Activated gamma-delta T cell treated with Interleukin-2 at 50 U/mL for 16 hours (primary cell): ENCODE measurements around the gene PDE11A.

ENCODE experiments used
- DNase-seq: peaks from one replicate; pipeline ENCODE4 v3.0.0-alpha.2; 2020

The PDE11A gene

DNA sequence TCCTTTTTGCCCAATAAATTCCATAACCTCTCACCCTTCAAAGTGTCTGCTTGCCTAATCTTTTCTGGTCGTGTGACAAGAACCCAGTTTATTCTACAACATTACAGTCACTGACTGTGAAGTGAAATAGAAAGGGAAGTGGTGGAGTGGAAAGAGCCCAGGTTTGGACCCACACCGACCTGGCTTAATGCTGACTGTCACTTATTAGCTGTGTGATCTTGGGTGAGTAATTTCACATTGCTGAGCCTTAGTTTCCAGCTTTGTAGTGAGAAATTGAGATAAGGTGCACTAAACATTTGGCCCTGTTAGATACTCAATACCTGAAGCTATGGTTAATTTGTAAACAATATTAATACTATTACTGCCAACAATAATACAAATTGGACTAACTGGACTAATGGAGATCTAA is 388.9 kb downstream of the PDE11A start:
- DNase-seq = no peak

DNA sequence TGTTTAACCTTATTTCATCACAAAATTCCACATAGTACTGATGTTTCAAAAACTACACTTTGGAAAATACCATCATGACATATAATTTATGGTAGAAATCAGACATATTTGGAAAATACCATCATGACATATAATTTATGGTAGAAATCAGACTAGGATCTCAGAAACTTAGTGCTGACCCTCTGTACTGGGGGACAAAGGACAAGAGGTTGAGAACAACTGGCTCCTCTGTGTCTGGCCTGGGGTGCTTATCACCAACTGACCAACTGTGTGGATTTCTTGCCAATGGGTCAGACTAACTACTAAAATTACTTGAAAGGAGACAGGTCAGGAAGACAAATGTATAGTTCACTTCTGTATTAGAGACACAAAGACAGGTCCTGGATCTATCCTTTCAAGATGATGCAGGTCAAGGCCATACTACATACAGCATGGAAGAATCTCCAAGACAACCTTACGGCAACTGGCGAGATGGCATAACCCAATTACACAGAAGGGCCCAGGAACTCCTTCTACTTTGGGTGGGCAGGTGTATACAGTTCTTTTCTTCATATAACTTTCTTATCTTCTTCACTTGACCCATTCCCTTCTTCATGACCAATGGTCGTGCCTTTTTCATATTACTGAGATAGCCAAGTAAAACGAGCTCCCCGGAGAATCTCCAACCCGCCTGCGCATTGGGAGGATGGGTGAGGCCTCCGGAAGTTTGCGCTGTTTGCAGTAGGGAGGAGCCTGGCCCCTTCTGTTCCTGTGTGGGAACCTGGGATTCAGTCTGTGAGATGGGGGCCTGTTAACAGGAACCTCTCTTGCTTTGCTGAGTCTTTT is 389.5 kb downstream of the PDE11A start:
- DNase-seq = no peak

DNA sequence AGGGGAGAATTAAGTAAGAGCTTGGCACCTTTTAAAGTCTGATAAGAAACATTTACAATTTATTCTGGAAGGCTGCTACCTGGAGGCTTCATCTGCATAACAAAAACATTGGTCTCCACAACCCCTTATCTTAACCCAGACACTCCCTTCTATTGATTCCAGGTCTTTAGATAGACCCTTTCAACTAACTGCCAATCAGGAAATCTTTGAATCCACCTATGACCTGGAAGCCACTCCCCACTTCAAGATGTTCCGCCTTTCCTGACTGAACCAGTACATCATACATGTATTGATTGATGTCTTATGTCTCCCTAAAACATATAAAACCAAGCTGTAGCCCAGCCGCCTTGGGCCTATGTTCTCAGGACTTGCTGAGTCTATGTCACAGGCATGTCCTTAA is 390.6 kb downstream of the PDE11A start:
- DNase-seq = no peak

- DNase-seq = no peak
Observed at GRCh38 chr2:177680866-177681712, 391.5 kb downstream of the PDE11A start.

DNA sequence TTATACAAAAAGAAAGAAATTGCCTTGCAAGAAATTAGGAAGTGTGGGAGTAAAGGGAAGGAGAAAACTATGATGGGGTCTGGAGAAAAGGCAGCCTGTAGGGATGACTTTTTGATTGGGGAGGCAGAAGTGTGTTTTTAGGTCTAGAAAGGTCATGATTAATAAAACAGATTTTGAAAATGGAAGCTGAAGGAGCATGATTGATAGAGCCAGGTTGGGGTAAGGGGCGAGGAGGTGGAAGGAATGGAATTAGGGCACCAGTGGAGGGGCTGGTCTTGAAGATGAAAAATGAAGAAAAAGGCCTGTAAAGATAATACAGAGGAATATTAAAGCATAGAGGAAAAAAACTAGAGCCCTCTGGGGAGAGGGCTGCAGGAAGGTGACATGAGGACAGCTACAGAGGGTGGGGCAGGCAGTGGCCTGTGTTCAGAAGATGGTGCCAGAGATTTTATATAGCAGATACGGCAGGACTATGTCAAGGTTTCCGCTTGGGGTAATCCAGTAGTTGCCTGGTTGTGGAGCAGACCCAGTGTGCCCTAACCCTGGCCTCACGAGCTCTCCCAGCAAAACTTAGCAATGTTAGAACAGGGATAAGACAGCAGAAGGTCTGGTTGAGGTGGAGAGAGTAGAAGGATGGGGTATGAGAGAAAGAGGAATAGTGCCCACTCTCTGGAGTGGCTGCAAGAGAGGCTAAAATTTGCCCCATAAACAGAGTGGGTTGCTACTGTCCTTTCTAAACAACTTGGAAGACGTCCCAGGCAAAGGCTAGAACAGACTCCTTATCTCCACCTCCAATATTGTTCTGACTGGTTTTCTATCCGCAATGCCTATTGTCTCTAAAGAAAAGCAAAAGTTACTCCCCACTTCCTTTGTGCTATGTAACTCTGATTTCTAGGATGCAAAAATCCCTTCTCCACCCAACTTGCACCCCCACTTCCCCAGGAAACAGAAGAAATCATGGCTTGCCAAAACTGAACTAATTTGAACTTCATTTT is 392.7 kb downstream of the PDE11A start:
- no peak for DNase-seq

DNA sequence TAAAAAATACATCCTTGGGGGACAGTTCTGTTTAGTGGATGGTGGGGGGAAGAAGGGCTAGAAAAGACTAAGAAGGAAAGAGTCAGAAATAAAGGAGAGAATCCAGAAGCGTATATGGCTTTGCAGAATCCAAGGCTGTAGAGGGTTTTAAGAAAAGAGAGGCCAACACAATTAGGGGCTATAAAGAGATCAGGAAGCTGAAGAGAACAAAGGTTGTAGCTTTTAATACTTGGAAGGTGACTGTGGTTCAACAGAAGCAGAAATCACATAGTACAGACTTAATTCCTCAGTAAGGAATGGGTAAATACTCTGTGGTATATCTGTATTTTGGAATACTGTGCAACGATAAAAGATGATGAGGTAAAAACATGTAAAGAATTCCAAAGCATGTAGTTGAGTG is 393.6 kb downstream of the PDE11A start:
- no peak for DNase-seq

GRCh38 chr2:177676636-177677035 is 395.9 kb downstream of the PDE11A start:
- DNase-seq = no peak

- DNase-seq = no peak
Observed at GRCh38 chr2:177675825-177676224, 396.8 kb downstream of the PDE11A start.

DNA sequence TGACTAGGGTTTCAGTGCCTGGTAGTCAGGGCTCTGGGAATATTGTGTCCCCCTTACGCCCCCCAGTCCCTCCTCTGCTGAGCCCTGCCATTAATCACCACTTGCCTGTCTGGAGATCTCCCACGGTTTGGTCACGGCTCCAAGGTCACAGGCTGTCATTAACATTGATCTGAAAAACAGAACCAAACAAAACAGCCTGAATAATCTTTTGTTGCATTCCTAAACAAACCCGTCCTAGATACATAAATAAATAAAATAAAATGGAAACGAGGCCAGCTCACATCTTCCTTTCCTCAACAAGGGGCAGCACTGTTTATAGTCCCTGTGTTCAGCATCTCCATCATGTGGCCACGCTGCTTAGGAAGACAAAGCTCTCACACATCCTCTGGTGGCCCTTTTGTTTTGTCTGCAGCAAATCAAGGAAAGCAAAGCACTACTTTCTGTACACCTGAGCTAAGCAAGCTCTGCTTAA is 397.2 kb downstream of the PDE11A start:
- DNase-seq = no peak

GRCh38 chr2:177673602-177674595 is 398.7 kb downstream of the PDE11A start:
- DNase-seq = no peak

GRCh38 chr2:177671662-177672061 is 400.9 kb downstream of the PDE11A start:
- no peak for DNase-seq

DNA sequence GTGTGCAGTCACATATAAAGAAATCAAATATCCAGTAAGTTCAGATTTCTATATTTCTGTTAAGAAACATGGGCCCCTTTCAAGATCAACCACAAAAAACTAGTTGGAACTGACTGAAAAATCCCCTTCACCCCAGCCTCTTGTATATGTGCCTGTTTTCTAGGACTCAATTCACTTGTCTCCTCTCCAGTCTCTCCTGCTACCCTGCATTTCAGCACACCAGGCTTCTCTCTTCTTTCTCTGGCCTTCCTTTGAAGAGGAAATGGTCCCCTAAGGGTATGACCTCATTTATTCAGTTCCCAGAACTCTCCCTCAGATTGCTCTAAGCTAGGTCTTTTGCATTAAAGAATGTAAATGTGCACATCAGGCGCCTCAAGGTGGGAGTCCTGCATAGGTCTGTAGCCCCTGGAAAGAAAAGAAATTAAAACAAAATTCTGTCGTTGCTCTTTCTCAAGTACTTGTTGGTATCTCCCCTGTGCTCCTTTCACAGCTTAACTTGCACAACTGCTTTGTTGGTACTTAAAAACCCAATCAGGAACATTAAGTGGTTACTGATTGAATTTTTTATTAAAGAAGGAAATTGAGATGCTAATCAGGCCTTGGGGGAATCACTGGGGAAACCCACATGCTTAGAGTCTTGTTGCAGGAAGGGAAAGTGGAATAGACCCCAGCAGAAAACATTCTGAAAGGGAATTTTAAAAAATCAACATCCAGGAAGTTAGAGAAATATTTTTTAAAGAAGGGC is 401.6 kb downstream of the PDE11A start:
- DNase-seq = no peak

DNA sequence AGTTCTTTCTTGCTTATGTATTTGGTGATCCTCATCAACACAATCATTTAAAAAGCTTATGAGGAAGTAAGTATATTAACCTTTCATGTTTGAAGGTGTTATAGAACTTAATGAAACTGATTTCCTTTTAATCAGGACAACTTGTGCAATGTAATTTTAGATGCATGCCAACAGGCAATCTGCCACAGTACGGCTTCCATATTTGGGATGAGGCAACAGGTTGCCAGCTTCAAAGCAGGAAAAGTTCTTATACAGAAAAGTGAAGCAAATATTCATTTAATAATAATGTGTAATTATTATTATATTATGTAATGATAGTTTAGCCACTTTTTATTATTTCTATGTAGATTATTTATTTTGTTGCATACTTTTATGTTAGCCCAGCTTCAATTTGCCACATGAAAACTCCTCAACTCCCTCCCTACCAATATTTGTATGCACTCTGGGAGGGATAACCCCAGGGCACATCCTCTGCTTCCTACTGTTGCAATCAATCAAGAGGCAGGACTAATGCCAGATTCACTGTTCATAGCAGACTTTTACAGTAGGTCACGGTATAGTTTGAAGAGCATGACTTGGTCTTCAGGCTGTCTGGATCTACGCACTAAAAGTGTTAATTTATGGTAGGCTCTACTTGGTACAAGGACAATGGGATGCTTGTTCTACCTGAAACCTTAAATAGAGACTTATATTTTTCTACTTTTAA is 402.8 kb downstream of the PDE11A start:
- no peak for DNase-seq

DNA sequence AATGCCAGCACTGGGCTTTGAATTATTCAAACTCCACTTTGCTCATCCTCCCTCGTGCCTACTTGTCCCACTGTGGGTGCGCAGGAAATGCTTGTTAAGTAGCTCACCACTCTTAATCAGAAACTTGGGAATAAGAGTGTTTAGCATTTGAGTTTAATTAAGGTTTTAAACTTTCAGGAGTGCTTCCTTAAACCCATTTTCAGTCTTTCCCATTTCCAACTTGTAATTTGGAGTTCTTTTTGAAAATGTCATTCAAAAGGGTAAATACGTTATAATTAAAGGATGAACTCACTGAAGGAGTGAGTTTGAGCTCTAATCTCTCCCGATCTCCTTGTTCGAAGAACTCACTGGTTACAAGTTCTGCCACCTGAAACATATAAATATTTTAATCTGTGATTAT is 403.4 kb downstream of the PDE11A start:
- no peak for DNase-seq

GRCh38 chr2:177668617-177669016 is 404.0 kb downstream of the PDE11A start:
- DNase-seq = no peak

GRCh38 chr2:177667626-177668025 is 405.0 kb downstream of the PDE11A start:
- DNase-seq = no peak

DNA sequence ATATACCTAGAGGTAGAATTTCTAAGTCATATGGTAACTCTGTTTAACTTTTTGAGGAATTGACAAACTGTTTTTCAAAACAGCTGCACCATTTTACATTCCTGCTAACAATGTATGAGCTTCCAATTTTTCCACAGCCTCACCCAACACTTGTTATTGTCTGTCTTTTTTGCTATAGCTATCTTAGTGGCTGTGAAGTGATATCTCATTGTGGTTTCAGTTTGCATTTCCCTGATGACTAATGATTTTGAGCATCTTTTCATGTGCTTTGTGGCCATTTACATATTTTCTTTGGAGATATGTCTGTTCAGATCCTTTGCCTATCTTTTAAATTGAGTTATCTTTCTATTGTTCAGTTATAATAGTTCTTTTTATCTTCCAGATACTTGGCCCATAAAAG is 406.2 kb downstream of the PDE11A start:
- DNase-seq = no peak

DNA sequence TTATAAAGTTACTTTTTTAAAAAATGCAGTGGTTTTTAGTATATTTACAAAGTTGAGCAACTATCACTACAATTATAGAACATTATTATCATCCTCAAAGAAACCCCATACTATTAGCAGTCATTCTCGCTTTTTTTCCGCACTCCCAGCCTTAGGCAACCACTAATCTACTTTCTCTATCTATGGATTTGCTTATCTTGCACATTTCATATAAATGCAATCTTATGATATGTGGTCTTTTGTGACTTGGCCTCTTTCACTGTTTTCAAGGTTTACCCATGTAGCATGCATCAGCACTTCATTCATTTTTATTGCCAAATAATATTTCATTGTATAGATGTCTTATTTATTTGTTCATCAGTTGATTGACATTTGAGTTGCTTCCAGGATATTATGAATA is 406.6 kb downstream of the PDE11A start:
- no peak for DNase-seq

DNA sequence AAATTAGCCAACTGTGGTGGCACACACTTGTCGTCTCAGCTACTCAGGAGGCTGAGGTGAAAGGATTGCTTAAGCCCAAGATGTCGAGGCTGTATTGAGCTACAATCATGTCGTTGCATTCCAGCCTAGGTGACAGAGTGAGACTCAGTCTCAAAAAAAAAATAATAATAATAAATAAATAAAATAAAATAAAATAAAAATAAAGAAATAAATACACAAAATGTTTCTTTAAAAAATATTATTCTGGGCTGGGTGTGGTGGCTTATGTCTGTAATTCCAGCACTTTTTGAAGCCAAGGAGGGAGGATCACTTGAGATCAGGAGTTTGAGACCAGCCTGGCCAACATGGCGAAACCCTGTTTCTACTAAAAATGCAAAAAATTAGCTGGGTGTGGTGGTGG is 407.2 kb downstream of the PDE11A start:
- DNase-seq = no peak

DNA sequence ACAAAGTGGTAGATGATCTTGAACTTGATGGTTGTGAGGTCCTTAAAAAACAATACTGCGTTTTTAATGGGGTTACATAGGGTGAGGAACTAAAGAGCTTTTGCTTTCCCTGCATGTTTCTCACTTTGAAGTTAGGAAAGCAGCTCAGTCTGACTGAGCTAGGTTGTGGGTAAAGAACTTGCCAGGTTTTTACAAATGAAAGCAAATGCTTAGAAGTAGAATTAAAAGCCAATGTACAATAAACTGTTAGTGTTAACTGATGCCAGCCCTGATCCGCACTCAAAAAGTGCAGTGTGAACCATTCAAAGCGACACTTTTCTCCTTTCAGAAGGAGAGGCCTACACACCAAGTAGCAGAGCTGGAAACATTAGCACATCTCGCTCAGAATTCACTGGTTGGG is 409.7 kb downstream of the PDE11A start:
- DNase-seq = no peak
